OCI-LY1 (cell line): ENCODE data around the gene ZMIZ2.
"Not testable (repeated sequence)": the region's sequence is repeated elsewhere in the genome, so short reads cannot be mapped to it uniquely, and the experiment has no call there.

Experiments used
- H2AFZ ChIP-seq: fragments of 200-600 bp; sonication (generic), shearing (Covaris generic); 2 replicates; pipeline ENCODE4 v1.6.0; 2014; ENCODE audit warnings: antibody characterized with exemption, mild to moderate bottlenecking, low read length
- H3F3A ChIP-seq: fragments of 200-600 bp; sonication (generic), shearing (Covaris generic); 2 replicates; pipeline ENCODE4 v1.6.0; 2014; ENCODE audit warnings: mild to moderate bottlenecking, antibody characterized with exemption, low read length, moderate library complexity; ENCODE audit not compliant: insufficient read depth
- H3K27ac ChIP-seq: fragments of 200-600 bp; sonication (generic); 2 replicates; pipeline ENCODE4 v1.5.1; 2014; ENCODE audit warnings: low read length, mixed run types, mild to moderate bottlenecking, low read depth; ENCODE audit not compliant: poor library complexity, severe bottlenecking
- H3K27me3 ChIP-seq: fragments of 200-600 bp; sonication (generic); 2 replicates; pipeline ENCODE4 v1.6.0; 2014; ENCODE audit warnings: antibody characterized with exemption, mild to moderate bottlenecking, low read length, moderate library complexity; ENCODE audit not compliant: insufficient read depth
- H3K36me3 ChIP-seq: fragments of 200-600 bp; sonication (generic); 2 replicates; pipeline ENCODE4 v1.6.1; 2014; ENCODE audit warnings: mild to moderate bottlenecking, antibody characterized with exemption, low read length, moderate library complexity, mixed read lengths; ENCODE audit not compliant: insufficient read depth
- H3K4me1 ChIP-seq: fragments of 200-600 bp; sonication (generic); 2 replicates; pipeline ENCODE4 v1.5.1; 2014; ENCODE audit warnings: mild to moderate bottlenecking, low read length, moderate library complexity; ENCODE audit not compliant: insufficient read depth, severe bottlenecking
- H3K4me2 ChIP-seq: fragments of 200-600 bp; sonication (generic), shearing (Covaris generic); 2 replicates; pipeline ENCODE4 v1.6.1; 2014; ENCODE audit warnings: low read length
- H3K4me3 ChIP-seq: fragments of 200-600 bp; sonication (generic); 2 replicates; pipeline ENCODE4 v1.5.1; 2014; ENCODE audit warnings: low read length, low read depth, mild to moderate bottlenecking, mixed read lengths; ENCODE audit not compliant: poor library complexity, severe bottlenecking
- H3K79me2 ChIP-seq: fragments of 200-600 bp; shearing (Covaris generic); 2 replicates; pipeline ENCODE4 v1.6.1; 2016; ENCODE audit warnings: mixed run types, low read length, mixed read lengths; ENCODE audit not compliant: insufficient read depth
- H3K9ac ChIP-seq: fragments of 200-600 bp; sonication (generic), shearing (Covaris generic); 2 replicates; pipeline ENCODE4 v1.6.1; 2014; ENCODE audit warnings: mild to moderate bottlenecking, low read length, mixed read lengths
- H3K9me2 ChIP-seq: fragments of 200-600 bp; sonication (generic), shearing (Covaris generic); 2 replicates; pipeline ENCODE4 v1.6.1; 2014; ENCODE audit warnings: low read depth, mild to moderate bottlenecking, low read length, mixed read lengths
- H3K9me3 ChIP-seq: fragments of 200-600 bp; shearing (Covaris generic); 2 replicates; pipeline ENCODE4 v1.6.1; 2014; ENCODE audit warnings: low read length, mixed read lengths
- H4K20me1 ChIP-seq: fragments of 200-600 bp; sonication (generic), shearing (Covaris generic); 2 replicates; pipeline ENCODE4 v1.6.0; 2016; ENCODE audit warnings: mild to moderate bottlenecking, low read length; ENCODE audit not compliant: insufficient read depth
- CTCF ChIP-seq: fragments of 200-600 bp; sonication (generic), shearing (Covaris generic); IDR thresholded peaks from 2 replicates; pipeline ENCODE4 v1.5.1; 2017; ENCODE audit warnings: mild to moderate bottlenecking, antibody characterized with exemption, low read length, moderate library complexity, mixed read lengths
- EZH2 ChIP-seq: fragments of 200-600 bp; sonication (generic), shearing (Covaris generic); IDR thresholded peaks from 2 replicates; pipeline ENCODE4 v1.8.0; 2017; ENCODE audit warnings: borderline replicate concordance, mixed run types, mild to moderate bottlenecking, antibody characterized with exemption, low read length, moderate library complexity, mixed read lengths

Gene ZMIZ2

GRCh38 chr7:44729949-44730590, 18.6 kb upstream of the ZMIZ2 start:
- peaks cover 33% of the 10 kb centered on the region for H3K4me1 ChIP-seq
- no peaks in the 10 kb centered on the region for H3K9me2 ChIP-seq
- H3K4me3 ChIP-seq = no peak overlapping the region
- no peaks in the 10 kb centered on the region for H3K36me3 ChIP-seq
- TF ChIP-seq EZH2 (no peak), CTCF (no peak)
- H3F3A ChIP-seq = no peaks in the 10 kb centered on the region
- H3K4me2 ChIP-seq = no peak overlapping the region
- H3K27ac ChIP-seq = no peak overlapping the region
- no peaks in the 10 kb centered on the region for H3K9me3 ChIP-seq
- H3K27me3 ChIP-seq = no peaks in the 10 kb centered on the region
- H2AFZ ChIP-seq = no peak overlapping the region
- H3K9ac ChIP-seq = no peak overlapping the region
- no peaks in the 10 kb centered on the region for H4K20me1 ChIP-seq
- no peaks in the 10 kb centered on the region for H3K79me2 ChIP-seq

GRCh38 chr7:44732971-44733370, 15.7 kb upstream of the ZMIZ2 start:
- not testable (repeated sequence) for H3K79me2 ChIP-seq, H3K4me2 ChIP-seq, H3K27ac ChIP-seq, H3K9ac ChIP-seq, H3K36me3 ChIP-seq, H3K9me3 ChIP-seq, H3K27me3 ChIP-seq, H4K20me1 ChIP-seq, H3F3A ChIP-seq, H3K4me3 ChIP-seq, H2AFZ ChIP-seq, H3K9me2 ChIP-seq
- H3K4me1 ChIP-seq = peaks cover 10% of the 10 kb centered on the region

GRCh38 chr7:44733708-44734481, 14.8 kb upstream of the ZMIZ2 start:
- H3K9me3 ChIP-seq = no peaks in the 10 kb centered on the region
- H3K79me2 ChIP-seq = no peaks in the 10 kb centered on the region
- TF ChIP-seq EZH2 (no peak), CTCF (no peak)
- no peak overlapping the region for H3K4me2 ChIP-seq
- H3K36me3 ChIP-seq = no peaks in the 10 kb centered on the region
- H3K27me3 ChIP-seq = 0 out of 2 replicates have a peak, but pooled peaks cover 5% of the 10 kb centered on the region
- H3F3A ChIP-seq = no peaks in the 10 kb centered on the region
- no peak overlapping the region for H3K9ac ChIP-seq
- H3K4me3 ChIP-seq = no peak overlapping the region
- H2AFZ ChIP-seq = no peak overlapping the region
- no peaks in the 10 kb centered on the region for H3K9me2 ChIP-seq
- H3K4me1 ChIP-seq = peaks cover 10% of the 10 kb centered on the region
- no peak overlapping the region for H3K27ac ChIP-seq
- H4K20me1 ChIP-seq = no peaks in the 10 kb centered on the region
